ENCODE data around the gene CERK. TPM values are rescaled to one million over a fixed set of nuclear protein-coding genes. Genes with fewer than 3 reads are reported as not detected.

CERK gene
- total RNA-seq, 4 donors from 2014 or later = 20.3 to 42.0 (median 24.7) TPM

- Histone ChIP-seq H3K4me1 (peaks cover 0 to 38% (median 21%) of the 10 kb centered on the region in 4 donors), H3K4me3 (no peak overlapping the region), H3K27ac (no peak overlapping the region), H3K9me3 (no peaks in the 10 kb centered on the region), H3K36me3 (no peaks in the 10 kb centered on the region), H3K27me3 (no peaks in the 10 kb centered on the region)
- 74 to 89% methylated on average over 14 of the region's 14 CpGs for WGBS, 2 donors
- TF ChIP-seq POLR2A (IDR thresholded peaks at IDR 0.05) (no peak), EP300 (IDR thresholded peaks at IDR 0.05) (no peak)
- TF ChIP-seq, protein P1, sequence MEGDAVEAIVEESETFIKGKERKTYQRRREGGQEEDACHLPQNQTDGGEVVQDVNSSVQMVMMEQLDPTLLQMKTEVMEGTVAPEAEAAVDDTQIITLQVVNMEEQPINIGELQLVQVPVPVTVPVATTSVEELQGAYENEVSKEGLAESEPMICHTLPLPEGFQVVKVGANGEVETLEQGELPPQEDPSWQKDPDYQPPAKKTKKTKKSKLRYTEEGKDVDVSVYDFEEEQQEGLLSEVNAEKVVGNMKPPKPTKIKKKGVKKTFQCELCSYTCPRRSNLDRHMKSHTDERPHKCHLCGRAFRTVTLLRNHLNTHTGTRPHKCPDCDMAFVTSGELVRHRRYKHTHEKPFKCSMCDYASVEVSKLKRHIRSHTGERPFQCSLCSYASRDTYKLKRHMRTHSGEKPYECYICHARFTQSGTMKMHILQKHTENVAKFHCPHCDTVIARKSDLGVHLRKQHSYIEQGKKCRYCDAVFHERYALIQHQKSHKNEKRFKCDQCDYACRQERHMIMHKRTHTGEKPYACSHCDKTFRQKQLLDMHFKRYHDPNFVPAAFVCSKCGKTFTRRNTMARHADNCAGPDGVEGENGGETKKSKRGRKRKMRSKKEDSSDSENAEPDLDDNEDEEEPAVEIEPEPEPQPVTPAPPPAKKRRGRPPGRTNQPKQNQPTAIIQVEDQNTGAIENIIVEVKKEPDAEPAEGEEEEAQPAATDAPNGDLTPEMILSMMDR (IDR thresholded peaks at IDR 0.05) = no peak
- DNase-seq (ENCODE audit: low spot score in 2 of 2) = no peak
Observed at GRCh38 chr22:46740910-46741780, 3.1 kb upstream of the CERK start.

DNA sequence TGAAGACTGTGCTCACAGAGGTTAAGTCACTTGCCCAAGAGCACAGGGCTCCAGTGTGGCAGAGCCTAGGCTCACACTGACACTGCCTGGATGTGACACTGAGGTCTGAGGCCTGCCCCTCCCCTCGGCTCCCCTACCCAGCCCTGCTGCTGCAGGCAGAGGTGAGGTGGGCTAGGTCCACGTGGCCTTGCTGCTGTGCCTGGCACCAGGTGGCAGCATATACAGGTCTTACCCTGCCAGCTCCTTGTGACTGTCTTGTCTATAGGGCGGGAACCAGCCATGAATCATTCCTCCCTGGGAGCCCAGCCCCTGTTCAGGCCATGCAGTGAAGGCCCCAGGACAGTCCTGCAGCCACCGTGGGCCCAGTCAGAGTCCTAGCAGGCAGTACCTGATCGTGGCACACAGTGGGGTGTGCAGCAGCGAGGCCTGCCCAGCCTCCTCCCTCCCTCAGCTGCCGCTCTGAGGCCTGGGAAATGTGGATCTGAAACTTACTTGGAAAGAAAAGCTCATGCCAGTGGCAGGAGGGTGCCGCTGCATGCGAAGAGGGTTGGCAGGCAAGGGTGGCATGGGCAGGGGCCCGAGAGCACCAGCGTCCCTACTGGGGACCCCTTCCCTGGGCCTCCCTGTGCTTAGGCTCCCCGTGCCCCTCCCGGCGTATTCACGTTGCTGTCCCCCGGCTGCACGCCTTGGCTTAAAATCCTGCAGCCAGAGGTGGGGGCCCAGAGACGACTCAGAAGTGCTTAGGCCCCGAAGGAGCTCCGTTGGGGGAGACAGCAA is 1.2 kb upstream of the CERK start:
- Histone ChIP-seq H3K27me3 (no peaks in the 10 kb centered on the region), H3K4me1 (peaks cover 0 to 57% (median 39%) of the 10 kb centered on the region in 4 donors), H3K36me3 (no peaks in the 10 kb centered on the region), H3K27ac (peak overlapping the region in 3 of 4 donors; percentile 92 to 96 (median 92)), H3K4me3 (peak overlapping the region in 3 of 4 donors; percentile 50 to 92 (median 81)), H3K9me3 (no peaks in the 10 kb centered on the region)
- DNase-seq (ENCODE audit: low spot score in 2 of 2) = no peak
- TF ChIP-seq EP300 (IDR thresholded peaks at IDR 0.05) = no peak
- TF ChIP-seq, protein P1 (IDR thresholded peaks at IDR 0.05) = peak in 2 of 5 experiments; percentile 15 to 16
- WGBS, 2 donors = 73 to 77% methylated on average over 20 of the region's 20 CpGs

DNA sequence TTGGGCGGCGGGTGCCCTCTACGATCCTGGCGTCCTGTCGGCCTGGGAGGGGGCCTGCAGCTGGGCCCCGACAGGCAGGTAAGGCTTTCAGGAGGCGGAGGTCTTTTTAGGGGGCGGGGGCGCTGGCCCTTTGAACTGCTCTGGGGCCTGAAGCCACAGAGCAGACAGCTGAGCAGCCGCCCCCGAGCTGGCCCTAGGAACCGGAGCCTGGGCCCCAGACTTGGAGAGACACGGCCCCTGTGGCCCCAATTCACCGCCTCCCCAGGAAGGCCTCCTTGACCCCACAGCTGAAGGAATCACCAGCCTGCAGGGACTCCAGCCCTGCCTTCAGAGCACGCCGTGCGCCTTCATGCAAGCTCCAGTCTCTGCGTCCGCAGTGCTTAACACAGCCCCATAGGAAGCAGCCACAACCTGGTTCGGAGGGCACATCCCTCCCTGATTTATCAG is 618 bp upstream of the CERK start:
- Histone ChIP-seq H3K4me1 (peaks cover 0 to 63% (median 43%) of the 10 kb centered on the region in 4 donors), H3K9me3 (no peaks in the 10 kb centered on the region), H3K27me3 (no peaks in the 10 kb centered on the region), H3K4me3 (peak overlapping the region; percentile 50 to 93 (median 86)), H3K27ac (peak overlapping the region; percentile 83 to 96 (median 92)), H3K36me3 (no peaks in the 10 kb centered on the region)
- 8 to 33% methylated on average over 2 to 7 of the region's 20 CpGs for WGBS, 2 donors
- DNase-seq (ENCODE audit: low spot score in 2 of 2) = no peak
- TF ChIP-seq, protein P1 (IDR thresholded peaks at IDR 0.05) = no peak
- no peak for TF ChIP-seq EP300 (IDR thresholded peaks at IDR 0.05)

DNA sequence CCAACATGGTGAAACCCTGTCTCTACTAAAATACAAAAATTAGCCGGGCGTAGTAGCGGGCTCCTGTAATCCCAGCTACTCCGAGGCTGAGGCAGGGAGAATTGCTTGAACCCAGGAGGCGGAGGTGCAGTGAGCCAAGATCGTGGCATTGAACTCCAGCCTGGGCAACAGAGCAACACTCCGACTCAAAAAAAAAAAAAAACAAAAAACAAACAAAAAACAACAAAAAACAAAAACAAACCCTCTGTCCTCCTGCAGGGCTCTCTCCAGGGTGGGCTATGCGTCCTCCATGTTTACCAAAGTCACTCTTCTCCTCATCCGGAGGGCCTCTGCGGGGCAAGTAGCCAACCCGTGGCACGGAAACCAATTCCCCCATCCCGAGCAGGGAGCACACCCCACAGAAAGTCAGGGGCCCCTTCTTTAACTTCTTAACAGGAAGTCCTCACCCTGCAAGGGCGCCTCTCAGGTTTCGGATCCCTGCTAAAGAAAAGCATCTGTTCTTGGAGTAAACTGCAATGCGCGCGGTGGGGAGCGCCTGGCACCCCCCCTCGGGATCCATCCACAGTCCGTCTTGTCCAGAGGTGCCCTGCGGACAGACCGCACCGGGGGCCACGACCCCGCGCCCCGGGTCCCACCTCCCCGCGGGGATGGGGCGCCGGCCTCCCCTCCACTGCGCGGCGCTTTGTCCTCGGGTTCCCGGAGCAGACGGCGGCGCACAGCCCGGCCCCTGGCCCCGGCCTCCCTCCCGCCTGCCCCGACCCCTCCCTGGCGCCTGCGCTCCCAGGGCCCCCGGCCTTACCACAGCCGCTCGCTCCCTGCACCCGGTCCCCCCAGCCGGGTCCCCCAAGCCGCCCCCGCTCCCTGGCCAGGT is 712 bp downstream of the CERK start:
- peaks cover 0 to 75% (median 47%) of the 10 kb centered on the region in 4 donors for H3K4me1 ChIP-seq
- no peaks in the 10 kb centered on the region for H3K9me3 ChIP-seq
- no peaks in the 10 kb centered on the region for H3K36me3 ChIP-seq
- DNase-seq (ENCODE audit: low spot score in 2 of 2) = no peak
- 5 to 10% methylated on average over 37 to 44 of the region's 53 CpGs for WGBS, 2 donors
- H3K4me3 ChIP-seq = peak overlapping the region; percentile 81 to 93 (median 88)
- TF ChIP-seq POLR2A (IDR thresholded peaks at IDR 0.05) (no peak), EP300 (IDR thresholded peaks at IDR 0.05) (no peak)
- TF ChIP-seq, protein P1 (IDR thresholded peaks at IDR 0.05) = no peak
- peak overlapping the region; percentile 83 to 96 (median 92) for H3K27ac ChIP-seq
- H3K27me3 ChIP-seq = no peaks in the 10 kb centered on the region
